ENCODE results near the gene SLC18A3.

Gene SLC18A3
- total RNA-seq, result 0 reads per million in 4 experiments

- DNase-seq, result no peak
Measured at GRCh38 chr10:49610114-49610457, at the start of gene SLC18A3. Gene SLC18A3, plus strand, starts transcription at chr10:49610310. Its CDS starts 431 bp downstream, at chr10:49610741.

- DNase-seq, result no peak
Measured at GRCh38 chr10:49560526-49560925, 49.6 kb upstream of the SLC18A3 start.

GRCh38 chr10:49562893-49563292 is 47.2 kb upstream of the SLC18A3 start:
- no peak for DNase-seq

DNA sequence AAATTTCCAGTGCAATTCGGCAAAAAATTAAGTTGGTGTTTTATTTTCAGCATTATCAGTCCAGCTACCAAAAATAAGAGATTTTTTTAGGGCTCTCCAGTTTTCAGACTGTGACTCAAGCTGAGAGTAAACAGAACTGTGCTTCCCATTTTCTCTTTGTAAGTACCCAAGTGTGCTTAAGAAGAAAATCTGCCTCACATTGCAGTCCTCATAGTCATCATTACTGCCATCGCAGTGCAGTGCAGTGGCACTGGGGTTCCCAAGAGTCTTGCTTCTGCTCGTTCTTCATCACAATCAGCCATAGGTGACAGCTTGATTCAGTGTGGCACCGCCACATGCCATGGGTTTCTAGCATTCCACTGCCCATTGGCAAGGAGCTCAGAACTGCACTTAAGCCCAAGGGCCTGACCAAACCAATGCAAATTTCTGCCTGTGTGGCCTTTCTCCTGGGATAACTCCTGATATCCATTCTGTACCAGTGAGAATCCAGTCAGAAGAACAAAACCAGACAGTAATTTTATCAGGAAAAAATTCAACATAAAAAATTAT is 45.6 kb upstream of the SLC18A3 start:
- no peak for DNase-seq

GRCh38 chr10:49567810-49568209 is 42.3 kb upstream of the SLC18A3 start:
- DNase-seq, result no peak

GRCh38 chr10:49568235-49568634 is 41.9 kb upstream of the SLC18A3 start:
- DNase-seq, result no peak

- DNase-seq, result no peak
Measured at GRCh38 chr10:49569031-49569631, 41.0 kb upstream of the SLC18A3 start.

DNA sequence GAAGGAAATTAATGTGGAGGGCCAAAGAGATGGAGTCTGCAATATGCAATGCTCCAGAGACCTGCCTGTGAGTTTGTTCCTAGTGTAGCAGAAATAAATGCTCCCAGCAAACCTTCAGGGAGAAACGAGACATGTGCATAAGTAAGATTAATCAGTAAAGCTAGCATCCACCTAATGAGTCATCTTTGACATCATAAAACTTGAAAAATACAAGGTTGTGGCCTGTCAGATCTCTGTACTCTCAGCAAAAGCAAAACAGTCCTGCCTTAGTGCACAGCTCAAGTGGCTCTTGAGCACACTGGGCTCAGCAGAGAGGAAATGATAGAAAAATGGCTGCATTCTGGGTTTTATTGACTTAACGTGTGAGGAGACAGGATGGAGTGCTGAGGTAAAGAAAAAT is 38.7 kb upstream of the SLC18A3 start:
- no peak for DNase-seq

- no peak for DNase-seq
Measured at GRCh38 chr10:49572594-49573114, 37.5 kb upstream of the SLC18A3 start.

DNA sequence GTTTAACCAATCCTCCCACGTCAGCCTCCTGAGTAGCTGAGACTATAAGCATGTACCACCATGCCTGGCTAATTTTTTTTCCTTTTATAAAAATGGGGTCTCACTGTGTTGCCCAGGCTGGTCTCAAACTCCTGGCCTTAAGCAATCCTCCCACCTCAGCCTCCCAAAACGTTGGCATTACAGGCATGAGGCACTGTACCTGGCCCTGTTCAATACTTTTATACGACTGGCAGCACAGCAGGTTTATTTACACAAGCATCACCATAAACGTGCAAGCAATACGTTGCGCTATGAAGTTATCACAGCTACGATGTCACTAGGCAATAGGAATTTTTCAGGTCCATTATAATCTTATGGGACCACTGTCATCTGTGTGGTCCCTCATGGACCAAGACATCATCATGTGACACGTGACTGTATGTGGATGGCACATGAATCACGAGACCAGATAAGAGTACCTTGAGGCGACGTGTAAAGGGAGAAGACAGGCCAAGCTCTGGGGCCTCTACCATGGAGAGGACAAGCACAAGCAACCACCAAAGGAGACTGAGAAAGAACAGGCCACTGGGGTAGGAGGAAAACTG is 34.5 kb upstream of the SLC18A3 start:
- DNase-seq, result no peak

DNA sequence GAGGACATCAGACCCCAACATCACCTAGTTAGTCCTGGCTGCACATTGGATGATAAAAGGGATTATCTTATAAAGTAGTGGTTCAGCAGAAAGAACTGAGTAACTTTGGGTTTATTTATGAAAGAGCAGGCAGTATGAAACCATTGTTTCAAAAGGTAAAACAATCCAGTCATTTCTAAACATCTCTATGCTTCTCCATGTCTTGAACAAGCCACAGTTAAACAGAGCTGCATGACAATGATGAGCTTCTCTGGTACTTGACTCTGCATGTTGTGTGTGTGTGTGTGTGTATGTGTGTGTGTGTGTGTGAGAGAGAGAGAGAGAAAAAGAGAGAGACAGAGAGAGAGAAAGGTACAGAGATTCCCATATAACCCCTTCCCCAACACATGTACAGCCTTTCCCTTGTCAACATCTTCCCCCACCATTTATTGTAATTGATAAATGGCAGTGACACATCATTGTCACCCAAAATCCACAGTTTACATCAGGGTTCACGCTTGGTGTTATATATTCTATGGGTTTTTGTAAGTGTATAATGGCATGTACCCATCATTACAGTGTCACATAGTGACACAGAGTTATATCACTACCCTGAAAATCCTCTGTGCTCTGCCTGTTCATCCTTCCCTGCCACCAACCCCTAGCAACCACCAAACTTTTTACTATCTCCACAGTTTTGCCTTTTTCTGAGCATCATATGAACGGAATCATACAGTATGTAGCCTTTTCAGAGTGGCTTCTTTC is 32.8 kb upstream of the SLC18A3 start:
- DNase-seq, result no peak

DNA sequence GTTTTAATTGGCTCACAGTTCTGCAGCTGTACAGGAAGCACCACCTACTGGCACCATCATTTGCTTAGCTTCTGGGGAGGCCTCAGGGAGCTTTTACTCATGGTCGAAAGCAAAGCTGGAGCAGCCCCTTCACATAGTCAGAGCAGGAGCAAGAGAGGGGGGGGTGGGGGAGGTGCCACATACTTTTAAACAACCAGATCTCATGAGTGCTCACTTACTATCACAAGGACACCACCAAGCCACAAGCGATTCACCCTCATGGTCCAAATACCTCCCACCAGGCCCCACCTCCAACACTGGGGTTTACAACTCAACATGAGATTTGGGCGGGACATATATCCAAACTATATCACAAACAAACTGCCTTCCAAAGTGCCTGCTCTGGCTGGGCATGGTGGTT is 31.7 kb upstream of the SLC18A3 start:
- DNase-seq, result no peak

GRCh38 chr10:49579621-49580020 is 30.5 kb upstream of the SLC18A3 start:
- DNase-seq, result no peak

DNA sequence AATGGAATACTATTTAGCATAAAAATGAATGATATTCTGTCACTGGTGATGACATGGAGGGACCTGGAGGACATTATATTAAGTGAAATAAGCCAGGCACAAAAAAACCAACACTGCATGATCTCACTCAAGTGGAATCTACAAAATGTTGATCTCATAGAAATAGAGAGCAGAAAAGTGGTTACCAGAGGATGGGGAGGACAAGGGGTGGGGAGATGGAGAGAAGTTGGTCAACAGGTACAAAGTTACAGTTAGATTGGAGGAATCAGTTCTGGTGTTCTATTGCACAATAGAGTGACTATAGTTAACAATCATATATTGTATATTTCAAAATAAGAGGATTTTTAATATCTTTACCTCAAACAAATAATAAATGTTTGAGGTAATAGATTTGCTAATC is 24.7 kb upstream of the SLC18A3 start:
- no peak for DNase-seq

- DNase-seq, result no peak
Measured at GRCh38 chr10:49587981-49588380, 22.1 kb upstream of the SLC18A3 start.

- DNase-seq, result peak; percentile 17
Measured at GRCh38 chr10:49592726-49593563, 17.2 kb upstream of the SLC18A3 start.

- DNase-seq, result no peak
Measured at GRCh38 chr10:49593564-49593875, 16.6 kb upstream of the SLC18A3 start.

DNA sequence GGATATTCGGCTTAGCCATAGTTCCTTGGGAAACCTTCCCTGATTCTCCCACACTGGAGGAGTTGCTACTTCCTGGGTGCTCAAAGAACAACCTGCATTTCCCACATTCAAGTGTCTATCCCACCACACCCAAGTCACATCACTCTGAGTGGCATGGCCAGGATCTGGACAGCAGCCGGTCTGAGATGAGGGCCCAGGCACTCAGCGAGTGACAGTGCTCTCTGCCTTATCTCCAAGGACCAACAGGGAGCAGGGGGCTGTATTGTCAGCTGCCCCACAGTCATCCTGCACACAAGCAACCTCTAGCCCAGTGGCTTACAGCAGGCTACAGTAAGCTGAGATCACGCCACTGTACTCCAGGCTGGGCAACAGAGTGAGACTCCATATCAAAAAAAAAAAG is 16.1 kb upstream of the SLC18A3 start:
- no peak for DNase-seq

GRCh38 chr10:49594594-49594993 is 15.5 kb upstream of the SLC18A3 start:
- no peak for DNase-seq

- no peak for DNase-seq
Measured at GRCh38 chr10:49595003-49595712, 15.0 kb upstream of the SLC18A3 start.

- no peak for DNase-seq
Measured at GRCh38 chr10:49595713-49596492, 14.2 kb upstream of the SLC18A3 start.

DNA sequence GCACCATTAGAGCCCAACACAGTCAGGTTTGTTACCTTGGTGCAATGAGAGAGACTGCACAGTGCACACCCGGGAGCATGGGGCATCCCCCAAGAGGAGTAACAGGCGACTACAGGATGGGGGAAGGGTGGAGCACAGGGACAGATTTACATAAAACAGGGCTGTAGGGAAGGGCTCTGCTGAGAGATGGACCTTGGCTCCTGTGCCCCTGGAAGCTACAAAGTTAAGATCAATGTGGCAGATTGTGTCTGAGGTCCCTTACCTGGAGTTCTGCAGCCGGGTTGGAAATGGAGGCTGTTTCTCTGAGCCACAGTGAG is 13.7 kb upstream of the SLC18A3 start:
- no peak for DNase-seq
